Measurements from ENCODE around the gene GPR156. TPM values are rescaled to one million over a fixed set of nuclear protein-coding genes. Genes with fewer than 3 reads are reported as not detected.
A peak's percentile ranks its signal among the peaks of the same experiment; 100 is the strongest.
"Not testable (repeated sequence)": the region's sequence is repeated elsewhere in the genome, so short reads cannot be mapped to it uniquely, and the experiment has no call there.

Gene GPR156
- total and polyA plus RNA-seq, 4 donors: 0.42 to 0.49 TPM; not detected in 2

- DNase-seq (no peak), ATAC-seq (ENCODE audit: low FRiP score) (no peak)
- Histone ChIP-seq H3K27ac (ENCODE audit: low read depth in 1 of 2, low read length in 2 of 2) (no peak overlapping the region), H3K36me3 (ENCODE audit: control insufficient read depth in 1 of 2, insufficient read depth in 2 of 2, low read length in 1 of 2) (no peaks in the 10 kb centered on the region), H3K4me3 (ENCODE audit: low read length in 2 of 2) (no peak overlapping the region), H3K4me1 (ENCODE audit: control insufficient read depth in 1 of 2, insufficient read depth in 2 of 2, low read length in 2 of 2) (no peaks in the 10 kb centered on the region), H3K9me3 (ENCODE audit: control insufficient read depth, low read length) (no peaks in the 10 kb centered on the region), H3K27me3 (ENCODE audit: control insufficient read depth in 1 of 2, insufficient read depth in 2 of 2, low read length in 1 of 2) (no peaks in the 10 kb centered on the region)
- 95 to 96% methylated on average over 4 of the region's 4 CpGs for WGBS, 2 donors
- intact Hi-C loops (cut with DNase I): no loop called here
Observed at GRCh38 chr3:120304616-120305015, 19.6 kb upstream of the GPR156 start.

- no peak for DNase-seq
- Histone ChIP-seq H3K27me3 (ENCODE audit: control insufficient read depth in 1 of 2, insufficient read depth in 2 of 2, low read length in 1 of 2) (no peaks in the 10 kb centered on the region), H3K9me3 (ENCODE audit: control insufficient read depth, low read length) (no peaks in the 10 kb centered on the region), H3K4me1 (ENCODE audit: control insufficient read depth in 1 of 2, insufficient read depth in 2 of 2, low read length in 2 of 2) (no peaks in the 10 kb centered on the region), H3K36me3 (ENCODE audit: control insufficient read depth in 1 of 2, insufficient read depth in 2 of 2, low read length in 1 of 2) (no peaks in the 10 kb centered on the region), H3K27ac (ENCODE audit: low read depth in 1 of 2, low read length in 2 of 2) (no peak overlapping the region), H3K4me3 (ENCODE audit: low read length in 2 of 2) (no peak overlapping the region)
- WGBS, 2 donors: 89% methylated on average over 5 of the region's 5 CpGs
- ATAC-seq (ENCODE audit: low FRiP score): peak; percentile 74
- intact Hi-C loops (cut with DNase I): no loop called here
Observed at GRCh38 chr3:120302361-120302760, 17.3 kb upstream of the GPR156 start.

- DNase-seq (no peak), ATAC-seq (ENCODE audit: low FRiP score) (no peak)
- no peak overlapping the region for H3K27ac ChIP-seq (ENCODE audit: low read depth in 1 of 2, low read length in 2 of 2)
- intact Hi-C loops (cut with DNase I): no loop called here
- H3K36me3 ChIP-seq (ENCODE audit: control insufficient read depth in 1 of 2, insufficient read depth in 2 of 2, low read length in 1 of 2): no peaks in the 10 kb centered on the region
- H3K4me1 ChIP-seq (ENCODE audit: control insufficient read depth in 1 of 2, insufficient read depth in 2 of 2, low read length in 2 of 2): no peaks in the 10 kb centered on the region
- WGBS, 2 donors: 52 to 61% methylated on average over 3 of the region's 3 CpGs
- H3K27me3 ChIP-seq (ENCODE audit: control insufficient read depth in 1 of 2, insufficient read depth in 2 of 2, low read length in 1 of 2): no peaks in the 10 kb centered on the region
- no peaks in the 10 kb centered on the region for H3K9me3 ChIP-seq (ENCODE audit: control insufficient read depth, low read length)
- H3K4me3 ChIP-seq (ENCODE audit: low read length in 2 of 2): no peak overlapping the region
Observed at GRCh38 chr3:120300971-120301370, 15.9 kb upstream of the GPR156 start.

- Histone ChIP-seq H3K36me3 (ENCODE audit: control insufficient read depth in 1 of 2, insufficient read depth in 2 of 2, low read length in 1 of 2) (no peaks in the 10 kb centered on the region), H3K27ac (ENCODE audit: low read depth in 1 of 2, low read length in 2 of 2) (no peak overlapping the region), H3K4me3 (ENCODE audit: low read length in 2 of 2) (no peak overlapping the region), H3K9me3 (ENCODE audit: control insufficient read depth, low read length) (no peaks in the 10 kb centered on the region), H3K4me1 (ENCODE audit: control insufficient read depth in 1 of 2, insufficient read depth in 2 of 2, low read length in 2 of 2) (no peaks in the 10 kb centered on the region), H3K27me3 (ENCODE audit: control insufficient read depth in 1 of 2, insufficient read depth in 2 of 2, low read length in 1 of 2) (no peaks in the 10 kb centered on the region)
- DNase-seq: no peak
- ATAC-seq (ENCODE audit: low FRiP score): no peak
- intact Hi-C loops (cut with DNase I): no loop called here
Observed at GRCh38 chr3:120299403-120299802, 14.4 kb upstream of the GPR156 start.

- no peak overlapping the region for H3K27ac ChIP-seq (ENCODE audit: low read depth in 1 of 2, low read length in 2 of 2)
- H3K4me3 ChIP-seq (ENCODE audit: low read length in 2 of 2): no peak overlapping the region
- DNase-seq (no peak), ATAC-seq (ENCODE audit: low FRiP score) (no peak)
- no peaks in the 10 kb centered on the region for H3K4me1 ChIP-seq (ENCODE audit: control insufficient read depth in 1 of 2, insufficient read depth in 2 of 2, low read length in 2 of 2)
- no peaks in the 10 kb centered on the region for H3K36me3 ChIP-seq (ENCODE audit: control insufficient read depth in 1 of 2, insufficient read depth in 2 of 2, low read length in 1 of 2)
- H3K27me3 ChIP-seq (ENCODE audit: control insufficient read depth in 1 of 2, insufficient read depth in 2 of 2, low read length in 1 of 2): no peaks in the 10 kb centered on the region
- intact Hi-C loops (cut with DNase I): no loop called here
- no peaks in the 10 kb centered on the region for H3K9me3 ChIP-seq (ENCODE audit: control insufficient read depth, low read length)
Observed at GRCh38 chr3:120298996-120299395, 14.0 kb upstream of the GPR156 start.

- H3K9me3 ChIP-seq (ENCODE audit: control insufficient read depth, low read length); H3K4me1 ChIP-seq (ENCODE audit: control insufficient read depth in 1 of 2, insufficient read depth in 2 of 2, low read length in 2 of 2); H3K4me3 ChIP-seq (ENCODE audit: low read length in 2 of 2); H3K27me3 ChIP-seq (ENCODE audit: control insufficient read depth in 1 of 2, insufficient read depth in 2 of 2, low read length in 1 of 2); ATAC-seq (ENCODE audit: low FRiP score); H3K27ac ChIP-seq (ENCODE audit: low read depth in 1 of 2, low read length in 2 of 2); H3K36me3 ChIP-seq (ENCODE audit: control insufficient read depth in 1 of 2, insufficient read depth in 2 of 2, low read length in 1 of 2); intact Hi-C loops (cut with DNase I); DNase-seq: not testable (repeated sequence)
- WGBS, 2 donors: 50 to 56% methylated on average over 2 of the region's 2 CpGs
Observed at GRCh38 chr3:120291552-120291951, 6.5 kb upstream of the GPR156 start.

GRCh38 chr3:120289636-120290035 lies 4.6 kb upstream of the GPR156 start:
- no peaks in the 10 kb centered on the region for H3K27me3 ChIP-seq (ENCODE audit: control insufficient read depth in 1 of 2, insufficient read depth in 2 of 2, low read length in 1 of 2)
- no peak overlapping the region for H3K27ac ChIP-seq (ENCODE audit: low read depth in 1 of 2, low read length in 2 of 2)
- no peaks in the 10 kb centered on the region for H3K4me1 ChIP-seq (ENCODE audit: control insufficient read depth in 1 of 2, insufficient read depth in 2 of 2, low read length in 2 of 2)
- no peak overlapping the region for H3K4me3 ChIP-seq (ENCODE audit: low read length in 2 of 2)
- no peaks in the 10 kb centered on the region for H3K36me3 ChIP-seq (ENCODE audit: control insufficient read depth in 1 of 2, insufficient read depth in 2 of 2, low read length in 1 of 2)
- intact Hi-C loops (cut with DNase I): no loop called here
- 95 to 96% methylated on average over 15 to 16 of the region's 16 CpGs for WGBS, 2 donors
- ATAC-seq (ENCODE audit: low FRiP score) (no peak), DNase-seq (no peak)
- H3K9me3 ChIP-seq (ENCODE audit: control insufficient read depth, low read length): no peaks in the 10 kb centered on the region

GRCh38 chr3:120286465-120286864 lies 1.4 kb upstream of the GPR156 start:
- no peaks in the 10 kb centered on the region for H3K9me3 ChIP-seq (ENCODE audit: control insufficient read depth, low read length)
- DNase-seq: no peak
- intact Hi-C loops (cut with DNase I): no loop called here
- H3K36me3 ChIP-seq (ENCODE audit: control insufficient read depth in 1 of 2, insufficient read depth in 2 of 2, low read length in 1 of 2): no peaks in the 10 kb centered on the region
- WGBS, 2 donors: 66 to 79% methylated on average over 2 of the region's 2 CpGs
- no peaks in the 10 kb centered on the region for H3K27me3 ChIP-seq (ENCODE audit: control insufficient read depth in 1 of 2, insufficient read depth in 2 of 2, low read length in 1 of 2)
- ATAC-seq (ENCODE audit: low FRiP score): no peak
- no peak overlapping the region for H3K27ac ChIP-seq (ENCODE audit: low read depth in 1 of 2, low read length in 2 of 2)
- no peak overlapping the region for H3K4me3 ChIP-seq (ENCODE audit: low read length in 2 of 2)
- no peaks in the 10 kb centered on the region for H3K4me1 ChIP-seq (ENCODE audit: control insufficient read depth in 1 of 2, insufficient read depth in 2 of 2, low read length in 2 of 2)

GRCh38 chr3:120285508-120285841 lies 453 bp upstream of the GPR156 start:
- intact Hi-C loops (cut with DNase I): no loop called here
- H3K4me1 ChIP-seq (ENCODE audit: control insufficient read depth in 1 of 2, insufficient read depth in 2 of 2, low read length in 2 of 2): no peaks in the 10 kb centered on the region
- 22 to 25% methylated on average over 15 of the region's 15 CpGs for WGBS, 2 donors
- H3K27me3 ChIP-seq (ENCODE audit: control insufficient read depth in 1 of 2, insufficient read depth in 2 of 2, low read length in 1 of 2): no peaks in the 10 kb centered on the region
- H3K27ac ChIP-seq (ENCODE audit: low read depth in 1 of 2, low read length in 2 of 2): no peak overlapping the region
- peak overlapping the region; percentile 51 to 75 for H3K4me3 ChIP-seq (ENCODE audit: low read length in 2 of 2)
- no peaks in the 10 kb centered on the region for H3K36me3 ChIP-seq (ENCODE audit: control insufficient read depth in 1 of 2, insufficient read depth in 2 of 2, low read length in 1 of 2)
- peaks cover 2% of the 10 kb centered on the region for H3K9me3 ChIP-seq (ENCODE audit: control insufficient read depth, low read length)
- DNase-seq (no peak), ATAC-seq (ENCODE audit: low FRiP score) (no peak)
